SK-N-SH (cell line): ENCODE data around the gene HNRNPM. TPM values are rescaled to one million over a fixed set of nuclear protein-coding genes. Genes with fewer than 3 reads are reported as not detected.

ENCODE experiments used
- CTCF ChIA-PET: fragments of 300-600, 350-600 bp; formaldehyde crosslinking; extraction: SDS; loops from one replicate; lab custom pipeline; 2021; lab: Yijun Ruan, JAX
- POLR2A ChIA-PET: fragments of 350-600 bp; sonication (Branson Sonifier 250); formaldehyde crosslinking; extraction: SDS; loops from one replicate; lab custom pipeline; 2020; ENCODE audit warnings: antibody characterized with exemption, inconsistent platforms; lab: Yijun Ruan, JAX
- DNase-seq: peaks from one replicate; pipeline ENCODE4 v3.0.0; 2012
- H2AFZ ChIP-seq: fragments of 200-600 bp; sonication (generic); 2 replicates; pipeline ENCODE4 v1.8.1; 2016; ENCODE audit warnings: antibody characterized with exemption, mild to moderate bottlenecking, low read depth
- H3F3A ChIP-seq: fragments of 200-600 bp; sonication (generic); replicated peaks from 2 replicates; pipeline ENCODE3; 2016; ENCODE audit warnings: antibody characterized with exemption, mild to moderate bottlenecking; ENCODE audit not compliant: insufficient read depth
- H3K27ac ChIP-seq, 2 experiments: fragments of 200-500 bp in 1 of 2; fragments of 200-600 bp in 1 of 2; sonication (Bioruptor generic) in 1 of 2; sonication (generic), shearing (Covaris generic) in 1 of 2; 2 replicates each; pipeline versions ENCODE4 v1.5.1 to v1.6.1; 2014 to 2016; ENCODE audit warnings: low read depth in 2 of 2, inconsistent platforms in 1 of 2, low read length in 1 of 2, mild to moderate bottlenecking in 1 of 2, mixed read lengths in 1 of 2
- H3K27me3 ChIP-seq: fragments of 200-600 bp; sonication (generic), shearing (Covaris generic); 2 replicates; pipeline ENCODE4 v1.6.1; 2016; ENCODE audit warnings: mixed run types; ENCODE audit not compliant: insufficient read depth
- H3K36me3 ChIP-seq, 2 experiments: fragments of 200-500 bp in 1 of 2; fragments of 200-600 bp in 1 of 2; sonication (Bioruptor generic) in 1 of 2; sonication (generic) in 1 of 2; replicated peaks in 1 of 2; 2 replicates each; pipeline versions ENCODE3 to v1.5.1; 2014 to 2016; ENCODE audit warnings: low read length in 1 of 2, mild to moderate bottlenecking in 1 of 2; ENCODE audit not compliant: insufficient read depth in 2 of 2, control insufficient read depth in 1 of 2
- H3K4me1 ChIP-seq, 2 experiments: fragments of 200-500 bp in 1 of 2; fragments of 200-600 bp in 1 of 2; sonication (Bioruptor generic) in 1 of 2; sonication (generic), shearing (Covaris generic) in 1 of 2; 2 replicates each; pipeline versions ENCODE4 v1.5.1 to v1.6.1; 2014 to 2016; ENCODE audit warnings: low read depth in 1 of 2, low read length in 1 of 2, mixed run types in 1 of 2; ENCODE audit not compliant: insufficient read depth in 2 of 2, control insufficient read depth in 1 of 2
- H3K4me2 ChIP-seq: fragments of 200-600 bp; sonication (generic), shearing (Covaris generic); 2 replicates; pipeline ENCODE4 v1.6.1; 2017; ENCODE audit warnings: mixed run types
- H3K4me3 ChIP-seq, 2 experiments: fragments of 200-500 bp in 1 of 2; fragments of 200-600 bp in 1 of 2; sonication (Bioruptor generic) in 1 of 2; sonication (generic), shearing (Covaris generic) in 1 of 2; 2 replicates each; pipeline versions ENCODE4 v1.5.1 to v1.8.1; 2014 to 2016; ENCODE audit warnings: low read depth in 2 of 2, inconsistent platforms in 1 of 2, low read length in 1 of 2, mild to moderate bottlenecking in 1 of 2, mixed read lengths in 1 of 2, moderate library complexity in 1 of 2
- H3K79me2 ChIP-seq: fragments of 200-600 bp; sonication (generic); 2 replicates; pipeline ENCODE4 v1.8.1; 2017; ENCODE audit warnings: mild to moderate bottlenecking; ENCODE audit not compliant: insufficient read depth
- H3K9ac ChIP-seq: fragments of 200-600 bp; sonication (generic); 2 replicates; pipeline ENCODE4 v1.6.1; 2017; ENCODE audit warnings: mixed run types
- H3K9me2 ChIP-seq: fragments of 200-600 bp; sonication (generic); 2 replicates; pipeline ENCODE4 v1.6.1; 2017; ENCODE audit warnings: mixed run types
- H3K9me3 ChIP-seq: fragments of 200-600 bp; sonication (generic); 2 replicates; pipeline ENCODE4 v1.6.1; 2017; ENCODE audit warnings: mixed run types, mild to moderate bottlenecking, moderate library complexity
- H4K20me1 ChIP-seq: fragments of 200-600 bp; sonication (generic); 2 replicates; pipeline ENCODE4 v1.6.1; 2017; ENCODE audit warnings: mild to moderate bottlenecking, mixed run types; ENCODE audit not compliant: insufficient read depth
- CHD2 ChIP-seq: fragments of 150-350 bp; IDR thresholded peaks from 2 replicates; pipeline ENCODE4 v1.6.1; 2018; ENCODE audit warnings: low read length; ENCODE audit not compliant: partially characterized antibody
- CTCF ChIP-seq: fragments of 200-600 bp; sonication (generic); IDR thresholded peaks from 2 replicates; pipeline ENCODE4 v1.6.1; 2017; ENCODE audit warnings: antibody characterized with exemption, mild to moderate bottlenecking, moderate library complexity
- EP300 ChIP-seq, 2 experiments: IDR thresholded peaks; 2 replicates each; pipeline versions ENCODE4 v1.4.0 to v1.6.1; 2012; ENCODE audit warnings: borderline replicate concordance in 1 of 2, low read depth in 1 of 2, low read length in 1 of 2
- GABPA ChIP-seq: IDR thresholded peaks from 2 replicates; pipeline ENCODE4 v1.4.0; 2012; ENCODE audit warnings: low read depth, mild to moderate bottlenecking
- IRF3 ChIP-seq: fragments of 150-350 bp; IDR thresholded peaks from 2 replicates; pipeline ENCODE4 v1.6.1; 2016; ENCODE audit warnings: mild to moderate bottlenecking, low read depth, low read length
- MEF2A ChIP-seq: IDR thresholded peaks from 2 replicates; pipeline ENCODE4 v1.4.0; 2012; ENCODE audit warnings: low read depth, borderline replicate concordance
- MXI1 ChIP-seq: IDR thresholded peaks from 2 replicates; pipeline ENCODE4 v1.6.1; 2012; ENCODE audit warnings: mild to moderate bottlenecking, low read depth, low read length, improper control_type of control experiment
- NFIC ChIP-seq: IDR thresholded peaks from 2 replicates; pipeline ENCODE4 v1.4.0; 2012; ENCODE audit warnings: borderline replicate concordance
- NRF1 ChIP-seq: IDR thresholded peaks from 2 replicates; pipeline ENCODE4 v1.6.1; 2012; ENCODE audit warnings: low read depth, mild to moderate bottlenecking, low read length
- PBX3 ChIP-seq: IDR thresholded peaks from 2 replicates; pipeline ENCODE4; 2012
- POLR2AphosphoS5 ChIP-seq: IDR thresholded peaks from 2 replicates; pipeline ENCODE4 v1.6.1; 2012; ENCODE audit warnings: low read depth, low read length
- RCOR1 ChIP-seq: fragments of 150-350 bp; IDR thresholded peaks from 2 replicates; pipeline ENCODE4 v1.6.1; 2017; ENCODE audit warnings: antibody characterized with exemption, low read length
- RFX5 ChIP-seq: IDR thresholded peaks from 2 replicates; pipeline ENCODE4 v1.6.1; 2012; ENCODE audit warnings: mild to moderate bottlenecking, improper control_type of control experiment, low read length
- RXRA ChIP-seq: IDR thresholded peaks from 2 replicates; pipeline ENCODE4 v1.4.0; 2012; ENCODE audit warnings: low read depth, mild to moderate bottlenecking, borderline replicate concordance
- SMC3 ChIP-seq: IDR thresholded peaks from 2 replicates; pipeline ENCODE4 v1.6.1; 2012; ENCODE audit warnings: low read depth, low read length, improper control_type of control experiment
- TAF1 ChIP-seq: IDR thresholded peaks from 2 replicates; pipeline ENCODE4 v1.6.1; 2012; ENCODE audit warnings: low read depth, mild to moderate bottlenecking, low read length, moderate library complexity, borderline replicate concordance
- TEAD4 ChIP-seq: IDR thresholded peaks from 2 replicates; pipeline ENCODE4 v1.4.0; 2012; ENCODE audit warnings: mild to moderate bottlenecking, borderline replicate concordance; ENCODE audit not compliant: insufficient read depth
- USF1 ChIP-seq: IDR thresholded peaks from 2 replicates; pipeline ENCODE4 v1.4.0; 2012; ENCODE audit warnings: low read depth, borderline replicate concordance
- ZBTB33 ChIP-seq: IDR thresholded peaks from 2 replicates; pipeline ENCODE4 v1.4.0; 2012; ENCODE audit warnings: low read depth, borderline replicate concordance
- WGBS: methylation state at CpG from one replicate; pipeline ENCODE4 v1.1.6; 2017; ENCODE audit warnings: low lambda C conversion rate; 5-methylcytosine and 5-hydroxymethylcytosine counted together
- polyA plus RNA-seq, 3 experiments: library from polyadenylated mRNA; depleted of rRNA; stranded (reverse); fragments of >200 nt; gene quantifications; 2 replicates each; pipeline ENCODE4 v1.2.3, GENCODE V29; 2012

HNRNPM gene
- polyA plus RNA-seq, 1 of the 3 experiments (the other 2 are of a cell fraction) = 205 TPM

GRCh38 chr19:8477889-8478288, 33.1 kb downstream of the HNRNPM start:
- H3K9ac ChIP-seq = no peak overlapping the region
- H3K4me2 ChIP-seq = no peak overlapping the region
- 94% methylated on average over 4 of the region's 4 CpGs for WGBS
- peaks cover 78% of the 10 kb centered on the region for H4K20me1 ChIP-seq
- H3F3A ChIP-seq = peaks cover 10% of the 10 kb centered on the region
- H3K36me3 ChIP-seq = peaks cover 43 to 54% of the 10 kb centered on the region in 2 experiments
- H3K9me3 ChIP-seq = no peaks in the 10 kb centered on the region
- ChIA-PET CTCF (interaction anchor here (1.1 kb wide), 1 partner anchor 124 kb away, joined by 5 read pairs; no protein-coding TSS in a partner anchor), POLR2A (no interaction called here)
- no peaks in the 10 kb centered on the region for H3K27me3 ChIP-seq
- H3K79me2 ChIP-seq = peaks cover 82% of the 10 kb centered on the region
- H3K27ac ChIP-seq = no peak overlapping the region
- H2AFZ ChIP-seq = no peak overlapping the region
- no peaks in the 10 kb centered on the region for H3K9me2 ChIP-seq
- TF ChIP-seq TEAD4 (no peak), MXI1 (no peak), USF1 (no peak), NFIC (no peak), CTCF (no peak), NRF1 (no peak)
- DNase-seq = no peak
- H3K4me3 ChIP-seq = no peak overlapping the region
- H3K4me1 ChIP-seq = no peaks in the 10 kb centered on the region; a peak in 1 of 4 replicates

GRCh38 chr19:8478598-8478997, 33.8 kb downstream of the HNRNPM start:
- Histone ChIP-seq H3K4me2 (no peak overlapping the region), H3F3A (peaks cover 6% of the 10 kb centered on the region), H3K36me3 (peaks cover 40 to 52% of the 10 kb centered on the region in 2 experiments), H3K9ac (no peak overlapping the region), H3K27ac (no peak overlapping the region), H3K27me3 (no peaks in the 10 kb centered on the region), H3K4me1 (no peaks in the 10 kb centered on the region; a peak in 1 of 4 replicates), H3K4me3 (no peak overlapping the region), H4K20me1 (peaks cover 84% of the 10 kb centered on the region), H3K79me2 (peaks cover 82% of the 10 kb centered on the region), H3K9me2 (no peaks in the 10 kb centered on the region), H2AFZ (no peak overlapping the region), H3K9me3 (no peaks in the 10 kb centered on the region)
- DNase-seq = no peak
- CTCF ChIA-PET = interaction anchor here (1.1 to 1.4 kb wide), 3 partner anchors 27 to 125 kb away, joined by 3 to 5 read pairs (median 5); no protein-coding TSS in a partner anchor
- TF ChIP-seq ZBTB33 (no peak), NFIC (no peak), RFX5 (no peak), GABPA (no peak), MEF2A (no peak), POLR2AphosphoS5 (no peak), IRF3 (no peak), CHD2 (no peak), TAF1 (no peak), EP300 (IDR thresholded peaks at IDR 0.05; ENCODE audit: borderline replicate concordance in 1 of 2, low read depth in 1 of 2, low read length in 1 of 2) (no peak), SMC3 (no peak), RXRA (no peak), PBX3 (no peak), RCOR1 (no peak)
- 93% methylated on average over 3 of the region's 3 CpGs for WGBS
- POLR2A ChIA-PET = no interaction called here
